SK-MEL-5 (cell line): Measurements from ENCODE around the gene ZNF692. TPM values are rescaled to one million over a fixed set of nuclear protein-coding genes. Genes with fewer than 3 reads are reported as not detected.

Source experiments
- DNase-seq: peaks from one replicate; pipeline ENCODE4 v3.0.0-alpha.2; 2016; ENCODE audit warnings: low read depth, low spot score
- in situ Hi-C: cut with HindIII; loops from 2 replicates; pipeline ENCODE4 v1.10.0; 2016; ENCODE audit warnings: low sequenced_read_pairs, high pct_unique_total_duplicates, low pct_unique_long_range_greater_than_20kb
- total RNA-seq: library from RNA; depleted of rRNA; stranded (reverse); fragments of >200 nt; shearing (Covaris generic); gene quantifications from 2 replicates; pipeline ENCODE4 v1.2.3, GENCODE V29; 2014

ZNF692 gene
- total RNA-seq, 1 experiment from 2014 or later, result 18.7 TPM

DNA sequence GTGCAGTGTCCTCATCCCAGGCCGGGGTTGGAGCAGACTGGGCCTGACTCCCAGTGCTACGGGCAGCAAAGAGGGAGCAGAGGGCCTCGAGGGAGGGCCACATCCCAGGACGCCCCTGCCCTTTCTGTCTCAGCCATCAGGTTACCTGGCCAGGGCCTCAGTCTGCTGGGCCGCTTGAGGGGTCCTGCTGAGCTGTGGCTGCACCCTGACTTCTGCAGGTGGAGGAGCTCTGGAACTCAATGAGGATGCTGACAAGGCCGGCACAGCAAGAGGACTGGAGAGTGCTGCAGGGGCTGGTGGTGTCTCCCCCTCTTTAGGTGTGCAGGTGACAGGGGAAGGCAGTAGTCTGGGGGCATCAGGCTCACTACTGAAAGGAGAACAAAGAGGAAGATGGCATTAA, 3.3 kb downstream of the ZNF692 start:
- DNase-seq, result no peak
- in situ Hi-C loops, result no loop called here

DNA sequence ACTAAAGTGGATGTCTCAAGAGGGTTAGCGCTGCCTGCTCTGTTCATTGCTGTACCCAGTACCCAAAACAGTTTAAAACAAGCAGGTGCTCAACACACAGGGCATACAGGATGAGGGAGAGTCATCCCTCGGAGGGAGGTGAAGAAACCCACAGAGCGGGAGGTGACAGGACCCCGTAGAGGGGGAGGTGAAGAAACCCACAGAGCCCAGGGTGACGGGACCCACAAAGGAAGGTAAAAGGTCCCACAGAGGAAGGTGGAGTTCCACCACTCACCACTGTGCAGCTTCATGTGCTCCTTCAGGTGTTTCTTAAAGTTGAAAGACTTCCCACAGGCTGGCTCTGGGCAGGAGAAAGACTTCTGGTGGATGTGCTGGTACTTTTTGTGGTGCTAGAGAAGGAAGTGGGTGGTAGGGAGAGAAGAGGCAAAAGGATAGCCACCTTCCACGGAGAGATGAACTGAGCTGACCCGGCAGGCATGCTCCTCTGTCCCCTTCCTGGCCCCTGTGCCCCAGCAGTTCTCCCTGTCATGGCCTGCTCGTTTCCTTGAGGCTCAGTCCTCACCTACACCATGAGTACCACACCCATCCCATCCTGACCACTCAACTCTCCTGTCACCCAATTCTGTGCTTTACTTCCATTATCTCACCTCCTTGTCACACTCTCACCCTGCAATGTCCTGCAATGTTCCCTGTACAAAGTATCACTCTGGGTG, 5.1 kb downstream of the ZNF692 start:
- no peak for DNase-seq
- in situ Hi-C loops, result no loop called here

DNA sequence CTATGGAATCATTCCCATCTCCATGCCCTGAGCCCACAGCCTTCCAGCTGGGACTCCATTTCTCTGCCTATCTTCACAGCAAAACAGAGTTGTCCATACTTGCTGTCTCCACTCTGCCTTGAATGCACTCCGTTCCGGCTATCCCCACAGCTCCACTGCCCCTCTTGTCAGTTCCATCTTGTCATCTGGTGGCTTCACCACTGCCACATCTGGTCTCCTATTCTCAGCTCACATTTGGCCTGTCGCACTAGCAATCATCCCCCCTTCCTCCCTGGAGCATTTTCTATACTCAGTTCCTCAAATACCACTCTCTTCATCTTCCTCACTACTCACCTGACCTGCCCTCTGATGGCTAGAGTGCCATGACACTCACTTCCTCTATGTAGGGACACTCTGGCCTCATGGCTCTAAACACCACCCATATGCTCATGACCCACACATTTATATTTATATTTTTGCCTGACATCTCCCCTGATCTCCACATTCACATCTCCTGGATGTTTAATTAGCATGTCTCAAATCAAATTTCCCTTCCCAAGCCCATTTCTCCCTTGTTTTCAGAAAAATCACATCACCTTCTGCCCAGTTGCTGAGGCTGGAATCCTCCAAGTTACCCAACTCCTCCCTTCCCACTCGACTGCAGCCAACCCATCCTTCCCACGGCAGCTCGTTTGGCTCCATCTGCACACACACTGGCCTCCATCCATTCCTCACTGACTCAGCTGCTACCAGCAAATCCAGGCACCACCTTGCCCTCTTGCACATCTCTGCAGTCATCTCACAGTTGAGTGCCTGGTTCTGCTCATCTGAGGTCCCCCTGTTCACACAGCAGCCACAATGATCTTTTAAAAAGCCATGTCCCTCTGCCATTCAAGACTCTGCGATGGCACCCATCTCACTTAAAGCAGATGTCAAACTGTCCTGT, 6.1 kb downstream of the ZNF692 start:
- in situ Hi-C loops, result no loop called here
- DNase-seq, result no peak

DNA sequence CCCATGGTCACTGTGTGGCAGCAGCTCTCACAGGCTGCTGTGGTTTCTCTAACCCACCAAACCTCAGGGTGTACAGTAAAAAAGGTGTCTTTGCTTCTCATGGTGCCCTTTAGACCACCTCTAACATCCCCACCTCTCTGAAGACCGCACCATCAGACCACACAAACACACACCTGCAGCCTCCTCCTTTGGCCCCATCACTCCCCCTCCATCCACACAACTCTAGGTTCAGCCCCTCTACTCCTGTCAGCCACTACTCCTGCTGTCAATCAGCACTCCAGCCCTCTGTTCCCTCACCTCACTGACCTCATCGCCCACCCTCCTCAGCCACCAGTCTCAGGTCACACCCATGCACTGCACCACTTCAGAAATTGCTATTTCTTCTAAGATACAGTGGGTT, 7.5 kb downstream of the ZNF692 start:
- in situ Hi-C loops, result no loop called here
- DNase-seq, result no peak

DNA sequence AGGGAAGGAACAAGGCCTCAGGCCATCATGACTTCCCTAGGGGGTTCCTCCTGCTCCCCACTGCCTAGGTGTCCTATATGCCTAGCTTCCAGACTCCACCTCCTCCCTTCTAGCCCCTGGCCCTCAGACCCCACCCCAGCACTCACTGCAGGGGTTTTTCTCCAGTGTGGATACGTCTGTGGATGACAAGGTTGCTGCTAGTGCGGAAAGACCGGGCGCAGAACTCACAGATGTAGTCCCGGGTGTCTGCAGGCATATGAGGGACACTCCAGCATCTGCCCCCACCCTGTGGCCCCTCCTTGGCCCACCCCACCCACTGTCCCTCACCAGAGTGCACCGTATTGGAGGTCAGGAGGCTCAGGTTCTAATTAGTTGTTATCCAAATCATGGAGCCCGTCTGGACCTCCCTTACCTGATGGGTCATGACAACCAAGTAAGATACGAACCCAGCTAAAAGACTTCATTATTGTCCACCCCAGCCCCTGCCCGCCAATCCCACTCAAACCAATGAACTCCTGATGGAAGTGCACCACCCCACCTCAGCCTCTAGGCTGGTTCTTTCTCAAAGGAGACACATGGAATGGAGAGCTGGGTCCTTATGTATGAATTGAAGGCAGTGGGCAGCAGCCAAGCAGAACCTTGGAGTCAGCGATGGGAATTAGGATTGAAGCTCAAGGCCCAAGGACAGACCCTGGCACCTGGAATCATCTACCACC, 8.2 kb downstream of the ZNF692 start:
- in situ Hi-C loops, result no loop called here
- no peak for DNase-seq

DNA sequence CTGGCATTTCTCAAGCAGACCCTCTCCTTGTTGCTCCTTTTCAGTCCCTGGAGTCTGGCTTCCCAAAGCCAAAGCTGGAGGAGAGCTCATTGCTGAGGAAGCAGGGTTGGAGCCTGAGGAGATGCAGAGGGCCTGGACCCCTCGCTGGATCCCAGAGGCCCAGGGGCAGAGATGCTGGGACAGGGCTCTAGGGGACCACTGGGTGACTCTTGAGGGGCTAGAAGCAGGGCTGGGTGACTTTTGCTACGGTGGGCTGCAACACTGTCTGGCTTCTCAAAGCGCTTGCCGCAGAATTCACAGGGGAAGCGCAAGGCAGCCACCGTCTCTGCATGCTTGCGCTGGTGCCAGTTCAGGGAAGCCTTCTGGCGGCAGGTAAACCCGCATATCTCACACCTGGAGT, 8.8 kb downstream of the ZNF692 start:
- DNase-seq, result no peak

DNA sequence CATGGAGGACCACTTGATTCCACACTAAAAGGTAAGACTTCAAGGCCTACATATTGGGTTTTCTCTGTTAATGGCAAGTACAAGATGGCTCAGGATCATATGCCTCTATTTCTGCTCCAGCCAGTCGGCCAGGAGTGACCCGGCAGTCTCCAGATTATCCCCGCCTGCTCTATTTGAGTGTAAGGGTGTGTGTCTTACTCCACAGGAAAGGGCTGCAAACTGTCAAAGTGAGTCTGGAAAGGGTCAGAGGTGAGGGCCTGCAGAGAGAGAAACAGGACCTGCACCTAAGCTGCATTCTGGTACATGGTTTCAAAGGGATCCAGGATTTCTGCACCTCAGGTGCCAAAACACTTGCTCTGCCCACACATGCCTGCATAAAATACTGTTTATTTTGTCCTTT, 9.2 kb downstream of the ZNF692 start:
- no peak for DNase-seq
- in situ Hi-C loops, result no loop called here

More for the DNA sequence above, 8.8 kb downstream of the ZNF692 start:
- in situ Hi-C loops, result no loop called here

DNA sequence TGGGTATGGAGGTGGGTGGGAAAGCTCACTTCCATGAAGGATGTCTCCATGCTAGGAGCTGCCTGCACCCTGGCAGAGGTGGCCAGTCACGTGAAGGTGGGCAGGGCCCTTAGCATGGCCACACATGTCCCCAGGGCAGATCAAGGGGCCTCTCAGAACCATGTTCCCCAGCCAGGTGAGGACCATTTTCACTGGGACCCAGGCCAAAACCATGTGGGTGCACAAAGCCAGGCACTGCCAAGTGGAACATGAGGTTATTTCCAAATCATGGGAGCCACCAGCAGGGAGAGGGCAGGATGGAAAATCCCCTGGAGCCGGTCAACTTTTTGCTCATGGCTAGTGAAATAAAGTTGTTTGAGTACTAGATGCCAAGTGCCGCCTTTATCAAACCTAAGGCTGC, 9.7 kb downstream of the ZNF692 start:
- in situ Hi-C loops, result no loop called here

DNA sequence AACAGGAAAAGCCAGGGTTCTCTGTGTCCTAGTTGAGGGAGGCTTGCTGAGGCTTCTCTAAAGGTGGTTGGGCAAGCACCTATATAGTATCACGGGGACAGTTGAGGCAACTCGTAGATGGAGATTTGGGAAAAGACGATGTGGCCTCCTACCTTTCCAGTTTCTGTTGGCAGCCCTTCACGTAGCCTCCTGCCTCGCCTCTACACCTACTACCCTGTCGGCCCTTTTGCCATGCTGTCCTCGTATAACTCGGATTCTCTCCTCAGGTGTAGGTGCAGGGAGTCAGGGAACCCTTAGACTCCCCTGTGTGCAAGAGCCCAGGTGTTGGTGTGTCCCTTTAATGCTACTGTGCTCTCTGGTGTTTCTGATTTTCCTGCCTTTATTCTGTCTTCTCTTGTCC, 10.3 kb downstream of the ZNF692 start:
- no peak for DNase-seq
- in situ Hi-C loops, result no loop called here

More for the DNA sequence above, 9.7 kb downstream of the ZNF692 start:
- no peak for DNase-seq

DNA sequence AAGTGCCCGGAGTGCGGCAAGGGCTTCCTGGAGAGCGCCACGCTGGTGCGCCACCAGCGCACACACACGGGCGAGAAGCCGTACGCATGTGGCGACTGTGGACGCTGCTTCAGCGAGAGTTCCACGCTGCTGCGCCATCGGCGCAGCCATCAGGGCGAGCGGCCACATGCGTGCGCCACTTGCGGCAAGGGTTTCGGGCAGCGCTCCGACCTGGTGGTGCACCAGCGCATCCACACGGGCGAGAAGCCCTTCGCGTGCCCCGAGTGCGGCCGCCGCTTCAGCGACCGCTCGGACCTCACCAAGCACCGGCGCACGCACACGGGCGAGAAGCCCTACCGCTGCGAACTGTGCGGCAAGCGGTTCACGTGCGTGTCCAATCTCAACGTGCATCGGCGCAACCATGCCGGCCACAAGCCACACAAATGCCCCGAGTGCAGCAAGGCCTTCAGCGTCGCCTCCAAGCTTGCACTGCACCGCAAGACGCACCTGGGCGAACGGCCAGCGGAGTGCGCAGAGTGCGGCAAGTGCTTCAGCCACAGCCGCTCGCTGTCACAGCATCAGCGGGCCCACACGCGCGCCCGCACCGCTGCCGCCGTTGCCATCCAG, 10.8 kb downstream of the ZNF692 start:
- in situ Hi-C loops, result no loop called here
- DNase-seq, result no peak

DNA sequence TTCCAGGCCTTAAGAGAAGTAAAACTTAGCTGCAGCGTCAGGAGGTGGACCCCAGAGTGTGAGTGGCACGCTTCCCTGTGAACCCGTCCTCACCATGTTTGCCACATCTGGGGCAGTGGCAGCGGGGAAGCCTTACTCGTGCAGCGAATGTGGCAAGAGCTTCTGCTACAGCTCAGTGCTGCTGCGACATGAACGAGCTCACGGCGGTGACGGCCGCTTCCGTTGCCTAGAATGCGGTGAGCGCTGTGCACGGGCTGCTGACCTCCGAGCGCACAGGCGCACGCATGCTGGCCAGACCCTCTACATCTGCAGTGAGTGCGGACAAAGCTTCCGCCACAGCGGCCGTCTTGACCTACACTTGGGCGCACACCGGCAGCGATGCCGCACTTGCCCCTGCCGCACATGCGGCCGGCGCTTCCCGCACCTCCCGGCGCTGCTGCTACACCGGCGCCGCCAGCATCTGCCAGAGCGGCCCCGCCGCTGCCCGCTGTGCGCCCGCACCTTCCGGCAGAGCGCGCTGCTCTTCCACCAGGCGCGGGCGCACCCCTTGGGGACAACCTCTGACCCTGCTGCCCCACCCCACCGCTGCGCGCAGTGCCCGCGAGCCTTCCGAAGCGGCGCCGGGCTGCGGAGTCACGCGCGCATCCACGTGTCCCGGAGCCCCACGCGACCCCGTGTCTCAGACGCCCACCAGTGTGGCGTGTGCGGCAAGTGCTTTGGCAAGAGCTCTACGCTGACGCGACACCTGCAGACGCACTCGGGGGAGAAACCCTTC, 11.5 kb downstream of the ZNF692 start:
- in situ Hi-C loops, result no loop called here
- no peak for DNase-seq

DNA sequence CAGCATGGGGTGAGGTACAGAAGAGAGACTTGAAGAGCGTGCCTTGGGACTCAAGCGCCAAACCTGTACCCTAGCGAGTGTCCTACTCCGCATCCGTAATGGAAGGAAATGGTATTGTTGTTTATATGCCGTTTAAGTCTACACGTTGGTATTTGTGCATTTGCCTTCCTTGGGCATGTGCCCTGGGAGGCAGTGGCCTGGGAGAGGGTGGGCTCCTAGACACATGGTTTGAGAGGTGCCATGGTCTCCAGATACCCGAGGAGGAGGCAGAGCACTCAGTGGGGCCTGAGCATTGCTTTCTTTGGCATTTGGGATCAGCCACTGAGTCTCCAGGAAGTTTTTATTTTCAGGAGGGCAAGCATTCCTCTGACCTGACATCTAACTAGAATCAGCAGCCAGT, 14.4 kb downstream of the ZNF692 start:
- in situ Hi-C loops, result no loop called here
- no peak for DNase-seq

DNA sequence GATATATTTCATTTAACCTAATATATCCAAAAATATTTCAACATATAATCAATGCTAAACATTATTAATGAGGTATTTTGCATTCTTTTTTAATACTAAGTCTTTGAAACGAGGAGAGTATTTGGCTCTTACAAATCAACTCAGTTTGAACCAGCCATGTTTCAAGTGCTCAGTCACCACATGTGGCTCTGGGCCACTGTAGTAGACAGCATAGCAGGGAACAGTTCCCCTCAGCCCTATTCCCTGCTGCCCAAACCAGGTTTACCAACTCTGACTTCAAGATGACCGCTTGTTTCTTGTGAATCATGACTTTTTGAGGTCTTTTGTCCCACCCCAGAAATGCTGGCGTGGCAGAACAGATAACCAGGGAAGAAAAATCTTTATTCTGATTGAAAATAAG, 15.2 kb downstream of the ZNF692 start:
- DNase-seq, result no peak
- in situ Hi-C loops, result no loop called here

DNA sequence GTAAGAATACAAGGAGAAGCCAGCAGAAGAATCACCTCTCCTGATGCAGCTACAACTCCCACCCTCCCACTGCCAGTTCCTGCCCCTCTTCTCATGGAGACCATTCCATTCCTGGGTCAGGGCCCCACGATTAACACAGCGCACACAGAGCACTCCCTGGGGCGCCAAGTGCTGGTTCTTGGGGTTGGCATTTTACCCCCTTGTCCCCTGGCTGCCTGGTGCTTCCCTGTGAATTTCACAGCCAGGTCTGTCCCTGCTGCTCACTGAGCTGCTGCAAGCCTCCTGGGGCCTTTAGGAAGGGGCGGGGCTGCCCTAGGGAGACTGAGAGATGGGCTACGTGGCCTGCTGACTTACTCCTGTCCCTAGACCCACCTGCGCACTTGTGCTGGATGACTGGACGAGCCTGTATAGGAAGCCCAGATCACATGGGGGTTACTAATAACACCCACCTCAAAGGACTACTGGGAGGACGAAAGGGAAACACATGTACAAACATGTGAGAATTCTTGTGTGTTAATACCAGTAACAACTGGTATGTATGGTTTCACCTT, 16.0 kb downstream of the ZNF692 start:
- in situ Hi-C loops, result no loop called here
- no peak for DNase-seq

DNA sequence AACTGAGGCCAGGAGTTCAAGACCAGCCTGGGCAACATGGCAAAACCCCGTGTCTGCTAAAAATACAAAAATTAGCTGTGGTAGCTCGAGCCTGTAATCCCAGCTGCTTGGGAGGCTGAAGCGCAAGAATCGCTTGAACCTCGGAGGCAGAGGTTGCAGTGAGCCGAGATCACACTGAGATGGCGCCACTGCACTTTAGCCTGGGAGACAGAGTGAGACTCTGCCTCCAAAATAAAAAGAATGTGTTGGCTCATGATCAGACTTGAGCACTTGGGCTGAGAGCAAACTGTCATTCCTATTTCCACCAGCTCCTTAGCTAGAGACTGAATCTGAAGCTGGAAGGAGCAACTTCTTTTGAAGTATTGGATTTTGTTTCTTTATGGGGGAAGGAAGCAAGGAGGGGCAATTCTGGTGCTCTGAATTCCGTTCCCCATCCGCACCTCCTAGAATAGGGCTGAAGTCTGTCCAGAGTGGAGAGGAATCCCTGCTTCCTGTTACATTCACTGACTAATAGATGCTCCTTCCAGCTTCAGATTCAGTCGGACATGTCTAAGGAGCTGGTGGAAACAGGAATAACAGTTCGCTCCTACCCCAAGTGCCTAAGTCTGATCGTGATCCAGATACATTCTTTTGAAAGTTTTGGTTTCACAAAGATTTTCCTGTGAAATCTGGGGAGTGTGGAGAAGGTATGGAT, 17.0 kb downstream of the ZNF692 start:
- DNase-seq, result peak; percentile 57
- in situ Hi-C loops, result no loop called here

DNA sequence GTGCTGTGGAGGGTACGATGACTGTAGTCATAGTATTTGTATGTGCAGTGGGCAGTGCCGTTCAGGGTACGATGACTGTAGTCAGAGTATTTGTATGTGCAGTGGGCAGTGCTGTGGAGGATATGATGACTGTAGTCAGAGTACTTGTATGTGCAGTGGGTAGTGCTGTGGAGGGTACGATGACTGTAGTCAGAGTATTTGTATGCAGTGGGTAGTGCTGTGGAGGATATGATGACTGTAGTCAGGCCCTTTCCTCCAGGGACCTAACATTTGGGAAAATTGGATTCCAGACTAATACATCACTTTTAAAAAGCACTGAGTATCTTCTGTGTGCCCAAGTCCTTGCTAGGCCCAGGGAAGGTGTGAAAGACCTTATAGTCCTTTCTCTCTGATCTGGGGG, 17.9 kb downstream of the ZNF692 start:
- in situ Hi-C loops, result no loop called here
- DNase-seq, result no peak

DNA sequence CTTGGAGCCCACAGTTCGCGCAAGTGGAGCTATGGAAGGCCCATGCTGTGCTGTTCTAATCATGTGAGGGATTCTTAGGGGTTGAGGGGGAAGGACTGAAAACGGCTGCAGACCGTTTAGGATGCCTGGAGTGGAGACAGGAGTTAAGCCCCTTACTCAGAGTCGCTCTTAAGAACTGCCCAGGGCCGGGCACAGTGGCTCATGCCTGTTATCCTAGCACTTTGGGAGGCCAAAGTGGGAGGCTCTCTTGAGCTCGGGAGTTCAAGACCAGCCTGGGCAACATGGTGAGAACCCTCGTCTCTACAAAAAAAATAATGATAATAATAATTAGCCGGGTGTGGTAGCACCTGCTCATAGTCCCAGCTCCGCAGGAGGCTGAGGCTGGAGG, 19.7 kb downstream of the ZNF692 start:
- no peak for DNase-seq
- in situ Hi-C loops, result no loop called here
